HG03064 (cell line): ENCODE results near the gene PDLIM1.
A peak's percentile ranks its signal among the peaks of the same experiment; 100 is the strongest.

Experiments
- ATAC-seq: cut with Tn5 transposase; IDR thresholded peaks from one replicate; pipeline ENCODE4 v1.9.1; 2021; ENCODE audit warnings: low read depth; ENCODE audit not compliant: unreplicated experiment

The PDLIM1 gene

GRCh38 chr10:95315509-95315908, 24.7 kb upstream of the PDLIM1 start:
- no peak for ATAC-seq

- no peak for ATAC-seq
These were observed 23.6 kb upstream of the PDLIM1 start for GRCh38 chr10:95314192-95314918.

GRCh38 chr10:95312986-95313495, 22.2 kb upstream of the PDLIM1 start:
- no peak for ATAC-seq

GRCh38 chr10:95312257-95312656, 21.5 kb upstream of the PDLIM1 start:
- no peak for ATAC-seq

- ATAC-seq: no peak
These were observed 19.2 kb upstream of the PDLIM1 start for GRCh38 chr10:95309958-95310357.

- no peak for ATAC-seq
These were observed 17.8 kb upstream of the PDLIM1 start for GRCh38 chr10:95308389-95309302.

GRCh38 chr10:95306851-95307250, 16.0 kb upstream of the PDLIM1 start:
- ATAC-seq: no peak

GRCh38 chr10:95306318-95306650, 15.5 kb upstream of the PDLIM1 start:
- no peak for ATAC-seq

- no peak for ATAC-seq
These were observed 15.0 kb upstream of the PDLIM1 start for GRCh38 chr10:95305606-95306317.

GRCh38 chr10:95304976-95305375, 14.2 kb upstream of the PDLIM1 start:
- no peak for ATAC-seq

GRCh38 chr10:95304463-95304862, 13.7 kb upstream of the PDLIM1 start:
- no peak for ATAC-seq

- ATAC-seq: no peak
These were observed 13.1 kb upstream of the PDLIM1 start for GRCh38 chr10:95303950-95304349.

GRCh38 chr10:95303535-95303934, 12.7 kb upstream of the PDLIM1 start:
- ATAC-seq: no peak

GRCh38 chr10:95300022-95300539, 9.3 kb upstream of the PDLIM1 start:
- ATAC-seq: no peak

- no peak for ATAC-seq
These were observed 6.6 kb upstream of the PDLIM1 start for GRCh38 chr10:95297402-95297801.

- ATAC-seq: no peak
These were observed 6.0 kb upstream of the PDLIM1 start for GRCh38 chr10:95296764-95297163.

- peak; percentile 80 for ATAC-seq
These were observed 4.4 kb upstream of the PDLIM1 start for GRCh38 chr10:95295031-95295755.

- no peak for ATAC-seq
These were observed 2.8 kb upstream of the PDLIM1 start for GRCh38 chr10:95293631-95294030.

GRCh38 chr10:95291365-95292039, 699 bp upstream of the PDLIM1 start:
- no peak for ATAC-seq
